ENCODE measurements around the gene KAZN.

- TF ChIP-seq CTCF (IDR thresholded peaks at IDR 0.05; ENCODE audit: control extremely low read depth in 1 of 3, insufficient read depth in 1 of 3, low read depth in 1 of 3, low read length in 3 of 3) (no peak), EZH2 (IDR thresholded peaks at IDR 0.05; ENCODE audit: low read depth, low read length, severe bottlenecking) (no peak), ATF3 (IDR thresholded peaks at IDR 0.05; ENCODE audit: insufficient read depth, low read depth, low read length) (no peak), NANOG (IDR thresholded peaks at IDR 0.05; ENCODE audit: insufficient read depth, low read depth, low read length, poor library complexity, severe bottlenecking) (no peak), TAF1 (IDR thresholded peaks at IDR 0.05; ENCODE audit: low read depth, low read length) (no peak), POLR2A (IDR thresholded peaks at IDR 0.05; ENCODE audit: control extremely low read depth in 1 of 2, low read depth in 2 of 2, low read length in 2 of 2) (no peak), RXRA (IDR thresholded peaks at IDR 0.05; ENCODE audit: insufficient read depth, low read depth, low read length) (no peak), USF2 (IDR thresholded peaks at IDR 0.05; ENCODE audit: low read length) (no peak), JUND (IDR thresholded peaks at IDR 0.05; ENCODE audit: low read length) (no peak), GABPA (IDR thresholded peaks at IDR 0.05; ENCODE audit: borderline replicate concordance, insufficient read depth, low read length) (no peak), RFX5 (IDR thresholded peaks at IDR 0.05; ENCODE audit: borderline replicate concordance, low read depth, low read length) (no peak), ZNF274 (IDR thresholded peaks at IDR 0.05; ENCODE audit: borderline replicate concordance, extremely low read depth, low read length) (no peak)
Measured at GRCh38 chr1:14972107-14972506, 373.6 kb downstream of the KAZN start.
